ENCODE measurements around the gene TAS1R1.

- TF ChIP-seq CTCF (IDR thresholded peaks at IDR 0.05; ENCODE audit: low read depth, low read length, poor library complexity, severe bottlenecking) (no peak), EZH2phosphoT487 (IDR thresholded peaks at IDR 0.05; ENCODE audit: borderline replicate concordance, low read length) (no peak)
Measured at GRCh38 chr1:6530504-6531160, 24.5 kb upstream of the TAS1R1 start.
